Motor neuron (in vitro differentiated cells): ENCODE measurements around the gene CDH2. TPM values are rescaled to one million over a fixed set of nuclear protein-coding genes. Genes with fewer than 3 reads are reported as not detected.

ENCODE experiments used
- ATAC-seq, 8 experiments: fragments of 200-7000 bp; cut with Tn5 transposase; replicated peaks in 6 of 8; 2 replicates each; pipeline ENCODE4 v1.8.0; 2021; ENCODE audit warnings: mild to moderate bottlenecking in 8 of 8, moderate library complexity in 8 of 8
- H3K27ac ChIP-seq, 2 donors: fragments of 250-450 bp; sonication (Bioruptor Pico); 2 replicates each; pipeline ENCODE4 v1.9.0; 2021; ENCODE audit warnings: antibody characterized with exemption in 2 of 2, mild to moderate bottlenecking in 2 of 2, moderate library complexity in 1 of 2
- H3K4me1 ChIP-seq, 2 donors: fragments of 250-450 bp; sonication (Bioruptor Pico); replicated peaks in 1 of 2; 2 replicates each; pipeline ENCODE4 v1.6.1; 2021; ENCODE audit warnings: antibody characterized with exemption in 2 of 2, mild to moderate bottlenecking in 2 of 2, moderate library complexity in 1 of 2
- H3K4me3 ChIP-seq, 5 donors: fragments of 250-450 bp; sonication (Bioruptor Pico); 2 replicates each; pipeline ENCODE4 v1.9.0; 2021; ENCODE audit warnings: antibody characterized with exemption in 5 of 5, mild to moderate bottlenecking in 5 of 5, moderate library complexity in 4 of 5
- WGBS, 10 experiments: fragments of 450-650 bp; shearing (Covaris generic); methylation state at CpG; one replicate each; pipeline ENCODE4 v1.0.0; 2022; 5-methylcytosine and 5-hydroxymethylcytosine counted together
- in situ Hi-C, 9 experiments: fragments of 400-800 bp; cut with MboI; loops; one replicate each; pipeline ENCODE4 v1.15.0; 2021; ENCODE audit warnings: low sequenced_read_pairs in 9 of 9, low pct_unique_long_range_greater_than_20kb in 2 of 9; ENCODE audit not compliant: unreplicated experiment in 9 of 9
- total RNA-seq, 8 experiments: library from RNA; unstranded; fragments of 300-600 nt; gene quantifications; 2 replicates each; pipeline versions ENCODE4 v1.2.3 to v1.2.4, GENCODE V29; 2022

Gene CDH2
- total RNA-seq, 8 experiments from 2014 or later: 0.10 to 181 (median 82.6) TPM

DNA sequence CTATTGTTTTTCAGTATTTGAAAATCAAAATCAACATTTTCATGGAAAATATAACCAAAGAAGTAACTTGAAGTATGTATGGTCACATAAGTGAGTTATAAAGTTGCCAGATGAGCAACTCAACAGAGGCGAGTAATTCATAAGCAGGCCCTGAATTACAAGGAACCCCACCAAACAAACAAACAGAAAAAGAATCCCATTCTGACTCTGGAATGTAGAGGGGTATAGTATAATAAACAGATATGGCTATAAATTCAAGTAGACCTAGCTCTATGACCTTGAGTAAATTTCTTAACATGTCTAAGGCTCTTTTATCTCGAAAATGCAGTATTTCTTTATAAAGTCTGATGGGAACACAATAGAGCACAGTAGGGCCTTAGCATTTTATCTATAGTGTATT lies 4.7 kb upstream of the CDH2 start:
- WGBS, 10 experiments: 0 to 100% (median 49%) methylated on average over 1 to 2 of the region's 2 CpGs; no CpG with 5 or more reads in 3 of the 10 experiments
- Histone ChIP-seq H3K4me3 (no peak overlapping the region), H3K4me1 (peaks cover 0 to 3% of the 10 kb centered on the region in 2 donors), H3K27ac (no peak overlapping the region)
- ATAC-seq: no peak
- in situ Hi-C loops: loop anchor here in 1 of 9 experiments (25.0 kb wide), 1 partner anchor 394 kb away; no protein-coding TSS in a partner anchor

DNA sequence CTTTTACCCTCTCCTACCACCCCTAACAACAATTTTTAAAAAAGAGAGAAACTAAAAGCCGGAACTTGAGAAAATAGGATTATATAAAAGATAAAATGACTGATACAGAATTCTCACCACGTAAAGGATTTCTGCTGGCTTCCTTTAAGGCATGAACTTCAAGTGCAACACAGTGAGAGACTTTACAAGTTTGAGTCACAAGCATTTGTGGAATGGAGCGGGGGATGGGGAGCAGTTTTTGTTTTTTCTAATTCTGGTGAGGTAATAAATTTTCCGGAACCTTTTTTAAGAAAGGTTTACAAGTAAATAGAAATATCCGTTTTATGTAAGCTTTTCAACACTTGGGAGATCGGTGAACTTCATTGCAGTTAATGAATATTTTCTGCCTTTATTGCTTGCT lies 1.8 kb upstream of the CDH2 start:
- 12 to 79% (median 24%) methylated on average over 2 to 6 of the region's 6 CpGs; no CpG with 5 or more reads in 1 of the 10 experiments for WGBS, 10 experiments
- in situ Hi-C loops: loop anchor here in 1 of 9 experiments (25.0 kb wide), 1 partner anchor 391 kb away; no protein-coding TSS in a partner anchor

DNA sequence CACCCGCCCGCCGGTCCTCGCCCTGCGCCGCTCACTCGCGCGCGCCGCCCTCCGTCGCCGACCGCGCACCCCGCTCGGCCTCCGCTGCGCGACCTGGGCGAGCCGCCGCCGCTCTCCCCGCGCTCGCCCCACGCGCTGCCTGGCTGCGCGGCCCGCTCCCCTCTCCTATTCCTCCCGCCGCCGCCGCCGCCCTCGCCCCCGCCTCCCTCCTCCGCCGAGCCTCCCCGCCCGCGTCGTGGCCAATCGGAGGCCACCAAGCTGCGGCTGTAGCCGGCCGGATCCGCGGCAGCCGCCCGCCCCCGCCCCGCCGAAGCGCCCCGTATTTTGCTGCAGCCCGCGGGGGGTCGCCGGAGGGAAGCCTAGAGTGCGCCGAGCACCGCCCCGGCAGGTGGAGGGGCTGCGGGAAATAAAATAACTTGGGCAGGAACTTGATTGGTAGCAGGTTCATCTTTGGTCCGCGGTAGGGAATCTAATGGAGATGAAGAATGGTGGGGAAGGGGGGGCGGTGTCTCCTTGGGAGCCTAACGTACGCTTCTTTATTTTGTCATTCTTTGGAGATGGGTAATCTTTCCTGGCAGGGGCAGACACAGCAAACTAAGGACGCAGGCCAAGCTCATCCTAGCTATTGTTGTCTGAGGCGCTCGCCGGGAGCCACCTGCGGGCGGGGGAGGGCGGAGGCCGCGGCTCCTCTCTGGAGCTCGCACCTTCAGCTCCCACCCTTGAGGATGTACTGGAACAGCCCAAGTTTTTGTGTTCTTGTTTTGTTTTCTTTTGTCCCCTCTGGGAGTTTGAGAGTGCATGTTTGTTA lies 1.1 kb upstream of the CDH2 start:
- Histone ChIP-seq H3K4me1 (peaks cover 0 to 6% of the 10 kb centered on the region in 2 donors), H3K27ac (peak overlapping the region; percentile 95 to 96), H3K4me3 (peak overlapping the region; percentile 80 to 100 (median 90))
- peak; percentile 57 to 80 (median 74) for ATAC-seq
- in situ Hi-C loops: loop anchor here in 1 of 9 experiments (25.0 kb wide), 1 partner anchor 391 kb away; no protein-coding TSS in a partner anchor
- 0 to 7% (median 0%) methylated on average over 1 to 3 of the region's 83 CpGs; no CpG with 5 or more reads in 5 of the 10 experiments for whole genome bisulfite sequencing, 10 experiments

More for the DNA sequence above, 1.8 kb upstream of the CDH2 start:
- Histone ChIP-seq H3K4me1 (peaks cover 0 to 3% of the 10 kb centered on the region in 2 donors), H3K27ac (no peak overlapping the region), H3K4me3 (peak overlapping the region; percentile 80 to 100 (median 90))
- ATAC-seq: no peak

DNA sequence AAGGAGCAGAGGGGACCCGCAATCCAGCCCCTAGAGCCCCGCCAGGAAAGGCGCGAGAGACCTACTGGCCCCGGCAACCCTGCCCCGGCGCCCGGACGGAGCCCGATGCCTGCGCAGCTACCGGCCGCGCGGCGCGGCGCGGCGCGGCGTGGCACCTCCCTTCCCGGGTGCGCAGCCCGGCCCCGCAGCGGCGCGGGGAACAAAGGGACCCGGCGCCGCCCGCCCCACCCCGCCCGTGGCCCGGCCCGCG lies 307 bp downstream of the CDH2 start:
- WGBS, 10 experiments: 2% methylated on average over 9 of the region's 38 CpGs; no CpG with 5 or more reads in 9 of the 10 experiments
- peak overlapping the region; percentile 80 to 100 (median 90) for H3K4me3 ChIP-seq
- H3K4me1 ChIP-seq: peaks cover 4 to 18% of the 10 kb centered on the region in 2 donors
- H3K27ac ChIP-seq: peak overlapping the region; percentile 95 to 96
- in situ Hi-C loops: loop anchor here in 1 of 9 experiments (25.0 kb wide), 1 partner anchor 389 kb away; no protein-coding TSS in a partner anchor
- ATAC-seq: peak; percentile 5 to 23 (median 10)

DNA sequence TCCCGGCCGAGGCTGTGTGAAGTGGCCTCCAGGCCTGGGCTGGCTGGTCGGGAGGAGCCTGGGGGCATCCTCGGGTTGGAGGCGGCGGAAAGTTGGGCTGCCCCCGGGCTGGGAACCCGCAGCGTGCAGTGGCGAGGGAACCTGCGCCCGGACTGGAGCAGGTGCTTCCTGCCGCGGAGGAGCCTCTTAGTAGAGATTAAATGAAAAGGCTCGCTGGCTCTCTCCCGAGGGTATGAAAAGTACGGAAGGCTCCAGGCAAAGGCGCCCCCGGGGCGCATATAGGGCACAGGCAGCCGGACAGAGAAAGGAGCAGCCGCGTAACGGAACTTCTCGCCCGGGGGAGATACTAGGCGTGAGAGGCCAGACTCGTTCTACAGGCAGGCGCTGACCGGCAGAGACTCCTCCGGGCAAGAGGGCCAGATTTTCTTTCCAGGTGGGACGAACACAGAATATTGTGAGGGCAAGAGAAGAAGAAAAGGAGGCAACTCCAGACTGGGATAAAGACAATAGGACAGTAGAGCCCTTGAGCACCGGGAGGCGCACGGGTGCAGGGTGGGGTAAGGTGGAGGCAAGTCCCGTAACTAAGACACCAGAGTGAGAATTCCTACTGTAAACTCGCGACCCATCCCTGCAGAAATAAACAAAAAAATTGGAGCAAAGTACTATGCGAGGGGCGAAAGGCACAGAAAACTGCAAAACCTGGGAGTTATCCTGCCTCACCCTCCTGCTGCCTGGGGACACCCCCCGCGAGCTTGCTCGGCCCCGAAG lies 816 bp downstream of the CDH2 start:
- Histone ChIP-seq H3K4me1 (peaks cover 5 to 23% of the 10 kb centered on the region in 2 donors), H3K4me3 (peak overlapping the region; percentile 80 to 100 (median 90)), H3K27ac (peak overlapping the region; percentile 95 to 96)
- peak in 5 of 8 experiments; percentile 2 to 6 (median 5) for ATAC-seq
- 0 to 1% (median 0%) methylated on average over 1 to 14 of the region's 44 CpGs; no CpG with 5 or more reads in 2 of the 10 experiments for WGBS, 10 experiments
- in situ Hi-C loops: loop anchor here in 1 of 9 experiments (25.0 kb wide), 1 partner anchor 389 kb away; no protein-coding TSS in a partner anchor

DNA sequence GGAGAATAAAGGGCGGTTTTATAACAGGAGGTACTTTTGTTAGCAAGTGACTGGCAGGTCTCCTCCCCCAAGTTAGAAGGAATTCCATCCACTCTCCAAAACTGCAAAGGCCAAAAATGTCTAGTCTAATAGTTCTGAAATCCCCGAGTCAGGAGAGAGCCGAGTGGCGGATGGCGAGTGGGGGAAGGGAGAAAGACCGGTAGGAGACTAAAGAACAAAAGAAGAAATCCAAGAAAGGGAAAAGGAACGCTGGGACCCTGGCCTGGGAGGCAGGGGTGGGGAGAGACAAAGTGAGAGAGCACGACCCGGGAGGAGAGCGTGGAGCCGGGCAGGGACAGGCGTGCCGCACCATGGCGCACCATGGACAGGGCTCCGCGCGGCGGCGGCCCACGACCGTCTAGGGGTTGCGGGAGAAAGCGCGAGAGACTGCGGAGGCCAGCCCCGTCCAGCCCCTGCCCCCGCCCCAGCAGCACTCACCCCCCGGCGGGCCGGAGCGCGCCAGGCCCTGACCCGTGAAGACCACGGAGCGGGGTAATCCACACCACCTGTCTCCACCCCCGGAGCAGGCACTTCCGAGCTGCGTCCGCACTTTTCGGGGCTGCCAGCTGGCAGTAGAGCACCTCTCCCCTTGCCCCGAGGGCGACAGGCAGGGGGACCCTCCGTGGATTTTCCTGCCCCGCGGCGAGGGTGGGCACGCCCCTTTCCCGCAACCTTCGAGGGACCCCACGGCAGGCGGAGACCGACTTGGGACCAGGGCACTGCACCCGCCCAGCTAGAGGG lies 1.6 kb downstream of the CDH2 start:
- H3K4me1 ChIP-seq: peaks cover 5 to 23% of the 10 kb centered on the region in 2 donors
- peak in 5 of 8 experiments; percentile 5 to 20 (median 12) for ATAC-seq
- peak overlapping the region; percentile 80 to 100 (median 90) for H3K4me3 ChIP-seq
- WGBS, 10 experiments: 0 to 31% (median 0%) methylated on average over 1 to 7 of the region's 53 CpGs
- in situ Hi-C loops: loop anchor here in 1 of 9 experiments (25.0 kb wide), 1 partner anchor 388 kb away; no protein-coding TSS in a partner anchor
- H3K27ac ChIP-seq: peak overlapping the region; percentile 95 to 96

DNA sequence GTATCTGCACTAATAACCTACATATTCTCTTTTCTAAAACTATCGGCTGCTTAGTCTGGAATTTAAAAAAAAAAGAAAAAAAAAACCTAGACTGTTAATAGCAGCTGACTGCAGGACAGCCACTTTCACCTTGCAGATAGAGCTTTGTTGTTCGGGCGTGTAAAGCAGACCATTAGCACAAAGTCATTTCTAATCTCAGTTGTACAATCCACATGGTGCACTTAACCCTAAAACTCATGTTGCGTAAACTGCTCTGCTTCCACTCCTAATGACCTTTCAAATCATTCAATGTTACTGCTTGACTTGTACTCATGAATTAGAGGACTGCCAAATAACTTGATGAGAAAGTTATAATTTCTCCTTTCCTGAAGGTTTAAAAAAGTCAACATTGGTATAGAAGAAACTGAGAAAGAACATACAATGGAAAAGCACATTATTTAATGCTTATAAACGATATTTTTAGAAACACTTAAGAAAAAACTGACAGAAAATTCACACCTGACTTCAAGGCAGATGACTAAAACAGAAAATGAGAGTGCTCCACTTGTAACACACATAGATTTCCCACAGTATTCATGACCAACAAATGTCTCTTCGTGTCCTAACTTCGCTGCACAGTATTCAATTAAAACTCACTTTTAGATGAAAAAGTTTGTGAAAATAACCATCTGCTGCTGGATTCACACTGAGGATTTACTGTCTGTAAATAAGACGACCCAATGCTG lies 2.6 kb downstream of the CDH2 start:
- 0 to 80% (median 8%) methylated on average over 2 to 8 of the region's 8 CpGs for WGBS, 10 experiments
- in situ Hi-C loops: no loop called here
- no peak overlapping the region for H3K27ac ChIP-seq
- H3K4me1 ChIP-seq: peaks cover 5 to 23% of the 10 kb centered on the region in 2 donors
- no peak for ATAC-seq
- H3K4me3 ChIP-seq: peak overlapping the region; percentile 80 to 100 (median 90)

DNA sequence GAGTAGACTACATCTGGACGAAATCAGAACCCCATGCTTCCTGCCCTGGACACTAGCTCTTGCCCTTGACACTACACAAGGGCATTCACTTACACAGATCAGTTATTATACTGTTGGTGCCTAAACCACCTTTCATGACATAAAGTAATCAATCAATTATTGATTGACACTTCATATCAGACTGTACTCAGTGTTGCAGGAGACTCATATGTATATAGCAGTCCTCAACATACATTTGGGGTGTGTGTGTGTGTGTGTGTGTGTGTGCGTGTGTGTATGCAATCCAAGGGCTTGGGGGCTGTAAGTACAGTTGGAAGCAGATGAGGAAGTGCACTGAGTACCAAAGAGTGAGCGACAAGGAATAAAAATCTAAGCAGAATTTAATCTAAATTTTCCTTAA lies 5.1 kb downstream of the CDH2 start:
- in situ Hi-C loops: no loop called here
- peak overlapping the region in 2 of 5 donors; percentile 5 to 80 for H3K4me3 ChIP-seq
- no peak for ATAC-seq
- H3K27ac ChIP-seq: no peak overlapping the region
- 51 to 100% (median 80%) methylated on average over 1 to 2 of the region's 3 CpGs; no CpG with 5 or more reads in 3 of the 10 experiments for whole genome bisulfite sequencing, 10 experiments
- H3K4me1 ChIP-seq: peaks cover 19 to 27% of the 10 kb centered on the region in 2 donors

DNA sequence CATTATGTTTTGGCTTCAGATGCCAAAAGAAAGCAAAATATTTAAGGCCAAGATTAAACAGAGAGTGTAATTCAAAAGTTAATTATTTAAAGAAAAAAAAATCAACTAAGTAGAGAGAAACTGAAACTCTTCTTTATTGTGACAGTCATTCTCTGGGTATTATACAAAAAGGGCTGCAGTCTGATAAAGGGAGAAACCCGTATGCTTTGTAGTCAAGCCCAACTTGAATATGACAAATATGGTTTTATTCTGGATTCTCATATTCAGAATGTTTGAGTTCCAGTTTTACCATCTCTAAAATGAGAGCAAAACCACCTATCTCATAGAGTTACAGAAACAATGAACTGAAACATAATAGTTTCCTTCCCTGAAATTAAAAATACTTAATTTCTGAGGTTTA lies 8.2 kb downstream of the CDH2 start:
- Histone ChIP-seq H3K4me3 (no peak overlapping the region), H3K4me1 (peaks cover 23 to 31% of the 10 kb centered on the region in 2 donors), H3K27ac (no peak overlapping the region)
- in situ Hi-C loops: no loop called here
- ATAC-seq: no peak
- 22 to 100% (median 47%) methylated on average over 1 of the region's 1 CpG; no CpG with 5 or more reads in 2 of the 10 experiments for WGBS, 10 experiments

DNA sequence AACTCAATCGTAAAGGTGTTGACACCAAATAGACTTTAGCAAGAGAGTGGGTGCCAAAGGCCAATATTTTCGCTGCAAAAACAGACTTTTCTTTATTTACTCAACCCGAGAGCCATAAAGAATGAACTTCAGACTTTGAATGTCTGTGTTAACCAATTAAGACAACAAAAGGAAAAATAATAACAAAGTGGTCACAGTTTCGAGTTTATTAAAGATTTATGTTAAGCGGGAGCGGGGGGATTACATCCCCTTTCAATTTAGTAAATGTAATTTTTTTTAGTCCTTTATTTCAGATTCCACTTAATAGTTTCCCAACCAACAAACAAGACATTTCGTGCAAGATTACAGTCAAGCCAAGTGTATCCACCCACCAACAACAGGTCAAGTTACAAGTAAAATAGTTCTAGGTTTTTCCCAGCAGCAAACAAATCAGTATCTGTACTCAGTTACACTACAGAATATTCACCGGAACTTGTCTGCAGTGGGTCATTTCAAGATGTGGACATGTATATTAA lies 9.0 kb downstream of the CDH2 start:
- ATAC-seq: peak in 1 of 8 experiments; percentile 49
- H3K27ac ChIP-seq: no peak overlapping the region
- in situ Hi-C loops: no loop called here
- H3K4me1 ChIP-seq: peaks cover 23 to 32% of the 10 kb centered on the region in 2 donors
- WGBS, 10 experiments: 65 to 95% (median 87%) methylated on average over 3 to 8 of the region's 8 CpGs
- no peak overlapping the region for H3K4me3 ChIP-seq

DNA sequence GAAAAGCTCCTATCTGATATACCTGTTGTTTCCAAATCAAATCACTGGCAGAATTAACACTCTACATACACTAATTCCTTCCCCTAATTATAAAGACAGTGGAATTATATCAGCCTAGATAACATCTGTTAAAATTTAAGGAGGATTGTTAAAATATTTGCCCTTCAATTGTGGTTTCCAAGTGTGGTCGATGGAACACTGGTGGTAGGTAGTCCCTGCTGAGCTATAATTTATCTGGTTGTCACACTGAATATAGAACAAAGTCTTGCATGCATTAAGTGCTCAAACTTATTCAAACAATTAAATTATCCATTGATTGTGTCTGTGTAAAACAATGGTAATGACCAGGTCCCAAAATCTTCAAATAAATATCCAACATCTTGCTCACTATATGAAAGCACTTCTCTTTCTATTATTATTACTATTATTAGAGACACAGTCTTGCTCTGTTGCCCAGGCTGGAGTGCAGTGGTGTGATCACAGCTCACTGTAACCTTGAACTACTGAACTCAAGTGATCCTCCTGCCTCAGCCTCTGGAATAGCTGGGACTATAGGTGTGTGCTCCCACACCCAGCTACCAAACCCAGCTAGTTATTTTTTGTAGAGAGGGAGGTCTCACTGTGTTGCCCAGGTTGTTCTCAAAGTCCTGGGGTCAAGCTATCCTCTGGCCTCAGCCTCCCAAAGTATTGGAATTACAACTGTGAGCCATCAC lies 12.0 kb downstream of the CDH2 start:
- no peak for ATAC-seq
- no peak overlapping the region for H3K27ac ChIP-seq
- H3K4me1 ChIP-seq: peaks cover 16 to 20% of the 10 kb centered on the region in 2 donors
- in situ Hi-C loops: no loop called here
- H3K4me3 ChIP-seq: no peak overlapping the region
- WGBS, 10 experiments: 0 to 75% (median 6%) methylated on average over 1 of the region's 1 CpG; no CpG with 5 or more reads in 2 of the 10 experiments
